Neural cell (in vitro differentiated cells): ENCODE measurements around the gene TNFAIP3. TPM values are rescaled to one million over a fixed set of nuclear protein-coding genes. Genes with fewer than 3 reads are reported as not detected.

ENCODE experiments used
- H2AFZ ChIP-seq: fragments of 200-600, 300-800 bp; sonication (generic), shearing (Covaris generic); 2 replicates; pipeline ENCODE4 v1.6.0; 2014; ENCODE audit warnings: low read depth, mild to moderate bottlenecking, antibody characterized with exemption, low read length, moderate library complexity
- H3F3A ChIP-seq: fragments of 200-600 bp; shearing (Covaris generic); 2 replicates; pipeline ENCODE4 v1.6.1; 2016; ENCODE audit warnings: mild to moderate bottlenecking, moderate library complexity, mixed read lengths, antibody characterized with exemption, low read length; ENCODE audit not compliant: insufficient read depth, poor library complexity, severe bottlenecking
- H3K27ac ChIP-seq: fragments of 200-600, 300-800 bp; sonication (generic), shearing (Covaris generic); 2 replicates; pipeline ENCODE4 v1.5.1; 2014; ENCODE audit warnings: mild to moderate bottlenecking, low read length, moderate library complexity
- H3K27me3 ChIP-seq: fragments of 300-800, 200-600 bp; sonication (generic), shearing (Covaris generic); 2 replicates; pipeline ENCODE4 v1.6.0; 2014; ENCODE audit warnings: mild to moderate bottlenecking, low read depth, low read length, moderate library complexity; ENCODE audit not compliant: insufficient read depth
- H3K36me3 ChIP-seq: fragments of 300-800, 200-600 bp; sonication (generic), shearing (Covaris generic); 2 replicates; pipeline ENCODE4 v1.5.1; 2014; ENCODE audit warnings: mild to moderate bottlenecking, antibody characterized with exemption, low read length, moderate library complexity; ENCODE audit not compliant: insufficient read depth
- H3K4me2 ChIP-seq: fragments of 300-800, 200-600 bp; sonication (generic), shearing (Covaris generic); 2 replicates; pipeline ENCODE4 v1.6.0; 2014; ENCODE audit warnings: mild to moderate bottlenecking, low read length
- H3K4me3 ChIP-seq: fragments of 300-800, 200-600 bp; sonication (generic), shearing (Covaris generic); 2 replicates; pipeline ENCODE4 v1.5.1; 2014; ENCODE audit warnings: mild to moderate bottlenecking, low read length, moderate library complexity
- H3K79me2 ChIP-seq: fragments of 200-600 bp; shearing (Covaris generic); replicated peaks from 2 replicates; pipeline ENCODE4 v1.6.0; 2014; ENCODE audit warnings: mild to moderate bottlenecking, low read length, moderate library complexity; ENCODE audit not compliant: insufficient read depth
- H3K9ac ChIP-seq: fragments of 300-800, 200-600 bp; sonication (generic), shearing (Covaris generic); 2 replicates; pipeline ENCODE4 v1.6.1; 2016; ENCODE audit warnings: mild to moderate bottlenecking, low read length, mixed read lengths
- H3K9me2 ChIP-seq: fragments of 200-600 bp; shearing (Covaris generic); 2 replicates; pipeline ENCODE4 v1.6.1; 2016; ENCODE audit warnings: mild to moderate bottlenecking, low read length, mixed read lengths; ENCODE audit not compliant: insufficient read depth
- H3K9me3 ChIP-seq: fragments of 200-600, 300-800 bp; sonication (generic), shearing (Covaris generic); 2 replicates; pipeline ENCODE4 v1.6.1; 2016; ENCODE audit warnings: mild to moderate bottlenecking, mixed run types, low read length, moderate library complexity, mixed read lengths
- H4K20me1 ChIP-seq: fragments of 200-600 bp; shearing (Covaris generic); 2 replicates; pipeline ENCODE4 v1.6.1; 2016; ENCODE audit warnings: mild to moderate bottlenecking, mixed run types; ENCODE audit not compliant: insufficient read depth
- EP300 ChIP-seq: fragments of 450-650 bp; conservative IDR thresholded peaks from 2 replicates; pipeline ENCODE4 v1.6.1; 2014; ENCODE audit warnings: antibody characterized with exemption, mild to moderate bottlenecking, moderate library complexity; ENCODE audit not compliant: poor library complexity, severe bottlenecking
- EZH2 ChIP-seq: fragments of 200-600, 300-800 bp; shearing (Covaris generic), sonication (generic); IDR thresholded peaks from 2 replicates; pipeline ENCODE4 v1.6.1; 2014; ENCODE audit warnings: antibody characterized with exemption, low read length, borderline replicate concordance, mild to moderate bottlenecking; ENCODE audit not compliant: insufficient read depth, poor library complexity, severe bottlenecking
- MXI1 ChIP-seq: fragments of 450-650 bp; conservative IDR thresholded peaks from 2 replicates; pipeline ENCODE4 v1.6.1; 2014; ENCODE audit warnings: antibody characterized with exemption, mild to moderate bottlenecking; ENCODE audit not compliant: poor library complexity, severe bottlenecking
- POLR2AphosphoS5 ChIP-seq: IDR thresholded peaks from 2 replicates; pipeline ENCODE4 v1.6.1; 2012
- RAD21 ChIP-seq: fragments of 450-650 bp; conservative IDR thresholded peaks from 2 replicates; pipeline ENCODE4 v1.6.1; 2014; ENCODE audit warnings: antibody characterized with exemption, mild to moderate bottlenecking, moderate library complexity
- SMC3 ChIP-seq: fragments of 450-650 bp; conservative IDR thresholded peaks from 2 replicates; pipeline ENCODE4 v1.6.1; 2014; ENCODE audit warnings: antibody characterized with exemption, mild to moderate bottlenecking, moderate library complexity; ENCODE audit not compliant: poor library complexity
- TAF1 ChIP-seq: IDR thresholded peaks from 2 replicates; pipeline ENCODE4 v1.6.1; 2012; ENCODE audit warnings: low read depth
- polyA plus RNA-seq: library from polyadenylated mRNA; depleted of rRNA; stranded (reverse); fragments of >200 nt; gene quantifications from 2 replicates; pipeline ENCODE4 v1.2.3, GENCODE V29; 2014
- TF ChIP-seq, protein P1 (sequence below): fragments of 450-650 bp; IDR thresholded peaks from 2 replicates; pipeline ENCODE4 v1.5.1; 2014; ENCODE audit warnings: antibody characterized with exemption, mild to moderate bottlenecking, moderate library complexity; ENCODE audit not compliant: poor library complexity, severe bottlenecking
- TF ChIP-seq, protein P2 (sequence below): IDR thresholded peaks from 2 replicates; pipeline ENCODE4 v1.6.1; 2012; ENCODE audit warnings: borderline replicate concordance

Gene TNFAIP3
- polyA plus RNA-seq, 1 donor from 2014 or later = 0.20 TPM

GRCh38 chr6:137900815-137901214 is 33.8 kb downstream of the TNFAIP3 start:
- Histone ChIP-seq H3K4me2 (no peak overlapping the region), H3K9me3 (no peaks in the 10 kb centered on the region), H3K27me3 (no peaks in the 10 kb centered on the region), H3K79me2 (no peaks in the 10 kb centered on the region), H2AFZ (no peak overlapping the region), H3F3A (no peaks in the 10 kb centered on the region), H3K36me3 (no peaks in the 10 kb centered on the region), H3K9me2 (no peaks in the 10 kb centered on the region), H3K9ac (no peak overlapping the region), H3K4me3 (no peak overlapping the region), H3K27ac (no peak overlapping the region), H4K20me1 (no peaks in the 10 kb centered on the region)
- no peak for TF ChIP-seq EP300

GRCh38 chr6:137901454-137901853 is 34.4 kb downstream of the TNFAIP3 start:
- Histone ChIP-seq H2AFZ (no peak overlapping the region), H3K4me2 (no peak overlapping the region), H3K9ac (no peak overlapping the region), H4K20me1 (no peaks in the 10 kb centered on the region), H3F3A (no peaks in the 10 kb centered on the region), H3K27ac (no peak overlapping the region), H3K79me2 (no peaks in the 10 kb centered on the region), H3K9me2 (no peaks in the 10 kb centered on the region), H3K36me3 (no peaks in the 10 kb centered on the region), H3K9me3 (no peaks in the 10 kb centered on the region), H3K4me3 (no peak overlapping the region), H3K27me3 (no peaks in the 10 kb centered on the region)
- TF ChIP-seq EZH2 = no peak
- TF ChIP-seq SMC3 = no peak

- H2AFZ ChIP-seq = no peak overlapping the region
- H3K79me2 ChIP-seq = no peaks in the 10 kb centered on the region
- no peak overlapping the region for H3K4me3 ChIP-seq
- no peaks in the 10 kb centered on the region for H3K9me3 ChIP-seq
- no peaks in the 10 kb centered on the region for H3K9me2 ChIP-seq
- no peaks in the 10 kb centered on the region for H4K20me1 ChIP-seq
- no peaks in the 10 kb centered on the region for H3K27me3 ChIP-seq
- H3K9ac ChIP-seq = no peak overlapping the region
- TF ChIP-seq, protein P1, sequence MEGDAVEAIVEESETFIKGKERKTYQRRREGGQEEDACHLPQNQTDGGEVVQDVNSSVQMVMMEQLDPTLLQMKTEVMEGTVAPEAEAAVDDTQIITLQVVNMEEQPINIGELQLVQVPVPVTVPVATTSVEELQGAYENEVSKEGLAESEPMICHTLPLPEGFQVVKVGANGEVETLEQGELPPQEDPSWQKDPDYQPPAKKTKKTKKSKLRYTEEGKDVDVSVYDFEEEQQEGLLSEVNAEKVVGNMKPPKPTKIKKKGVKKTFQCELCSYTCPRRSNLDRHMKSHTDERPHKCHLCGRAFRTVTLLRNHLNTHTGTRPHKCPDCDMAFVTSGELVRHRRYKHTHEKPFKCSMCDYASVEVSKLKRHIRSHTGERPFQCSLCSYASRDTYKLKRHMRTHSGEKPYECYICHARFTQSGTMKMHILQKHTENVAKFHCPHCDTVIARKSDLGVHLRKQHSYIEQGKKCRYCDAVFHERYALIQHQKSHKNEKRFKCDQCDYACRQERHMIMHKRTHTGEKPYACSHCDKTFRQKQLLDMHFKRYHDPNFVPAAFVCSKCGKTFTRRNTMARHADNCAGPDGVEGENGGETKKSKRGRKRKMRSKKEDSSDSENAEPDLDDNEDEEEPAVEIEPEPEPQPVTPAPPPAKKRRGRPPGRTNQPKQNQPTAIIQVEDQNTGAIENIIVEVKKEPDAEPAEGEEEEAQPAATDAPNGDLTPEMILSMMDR = no peak
- TF ChIP-seq, protein P2, sequence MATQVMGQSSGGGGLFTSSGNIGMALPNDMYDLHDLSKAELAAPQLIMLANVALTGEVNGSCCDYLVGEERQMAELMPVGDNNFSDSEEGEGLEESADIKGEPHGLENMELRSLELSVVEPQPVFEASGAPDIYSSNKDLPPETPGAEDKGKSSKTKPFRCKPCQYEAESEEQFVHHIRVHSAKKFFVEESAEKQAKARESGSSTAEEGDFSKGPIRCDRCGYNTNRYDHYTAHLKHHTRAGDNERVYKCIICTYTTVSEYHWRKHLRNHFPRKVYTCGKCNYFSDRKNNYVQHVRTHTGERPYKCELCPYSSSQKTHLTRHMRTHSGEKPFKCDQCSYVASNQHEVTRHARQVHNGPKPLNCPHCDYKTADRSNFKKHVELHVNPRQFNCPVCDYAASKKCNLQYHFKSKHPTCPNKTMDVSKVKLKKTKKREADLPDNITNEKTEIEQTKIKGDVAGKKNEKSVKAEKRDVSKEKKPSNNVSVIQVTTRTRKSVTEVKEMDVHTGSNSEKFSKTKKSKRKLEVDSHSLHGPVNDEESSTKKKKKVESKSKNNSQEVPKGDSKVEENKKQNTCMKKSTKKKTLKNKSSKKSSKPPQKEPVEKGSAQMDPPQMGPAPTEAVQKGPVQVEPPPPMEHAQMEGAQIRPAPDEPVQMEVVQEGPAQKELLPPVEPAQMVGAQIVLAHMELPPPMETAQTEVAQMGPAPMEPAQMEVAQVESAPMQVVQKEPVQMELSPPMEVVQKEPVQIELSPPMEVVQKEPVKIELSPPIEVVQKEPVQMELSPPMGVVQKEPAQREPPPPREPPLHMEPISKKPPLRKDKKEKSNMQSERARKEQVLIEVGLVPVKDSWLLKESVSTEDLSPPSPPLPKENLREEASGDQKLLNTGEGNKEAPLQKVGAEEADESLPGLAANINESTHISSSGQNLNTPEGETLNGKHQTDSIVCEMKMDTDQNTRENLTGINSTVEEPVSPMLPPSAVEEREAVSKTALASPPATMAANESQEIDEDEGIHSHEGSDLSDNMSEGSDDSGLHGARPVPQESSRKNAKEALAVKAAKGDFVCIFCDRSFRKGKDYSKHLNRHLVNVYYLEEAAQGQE = no peak
- TF ChIP-seq EP300 (no peak), SMC3 (no peak), EZH2 (no peak), RAD21 (no peak), TAF1 (no peak), MXI1 (no peak), POLR2AphosphoS5 (no peak)
- H3F3A ChIP-seq = no peaks in the 10 kb centered on the region
- no peak overlapping the region for H3K4me2 ChIP-seq
- H3K36me3 ChIP-seq = no peaks in the 10 kb centered on the region
- H3K27ac ChIP-seq = no peak overlapping the region
Observed at GRCh38 chr6:137902699-137903098, 35.6 kb downstream of the TNFAIP3 start.
